ENCODE results near the gene CHGA. TPM values are rescaled to one million over a fixed set of nuclear protein-coding genes. Genes with fewer than 3 reads are reported as not detected.

The CHGA gene
- total and polyA plus RNA-seq, 2 of the 13 experiments (the other 11 are each of a cell fraction or from before 2014, with no cell fraction given): not detected

GRCh38 chr14:92922883-92923743, at the start of gene CHGA (continued):
- TF ChIP-seq PAXIP1 (CRISPR knock-in tag; conservative IDR thresholded peaks at IDR 0.05): no peak
- TF ChIP-seq HNRNPUL1 (IDR thresholded peaks at IDR 0.05; ENCODE audit: low read depth, low read length): no peak
- TF ChIP-seq ZNF605 (CRISPR knock-in tag; IDR thresholded peaks at IDR 0.05): peak; percentile 78; the same call in 1 of the 2 replicates
- TF ChIP-seq ARID2 (CRISPR knock-in tag; IDR thresholded peaks at IDR 0.05; ENCODE audit: borderline replicate concordance): 0 out of 2 replicates have a peak, but pooled peaks have one; percentile 78
- peak; percentile 92 for TF ChIP-seq POGK (CRISPR knock-in tag; conservative IDR thresholded peaks at IDR 0.05)
- no peak for TF ChIP-seq ARID3A (IDR thresholded peaks at IDR 0.05; ENCODE audit: low read depth, low read length)
- peak; percentile 61; the same call in 1 of the 2 replicates for TF ChIP-seq TRAFD1 (CRISPR knock-in tag; IDR thresholded peaks at IDR 0.05; ENCODE audit: borderline replicate concordance)
- TF ChIP-seq RFX3 (CRISPR knock-in tag; IDR thresholded peaks at IDR 0.05): no peak
- no peak for TF ChIP-seq ZNF713 (CRISPR knock-in tag; IDR thresholded peaks at IDR 0.05)
- TF ChIP-seq ZNF124 (CRISPR knock-in tag; IDR thresholded peaks at IDR 0.05): peak; percentile 86
- no peak; the same call in 1 of the 2 replicates for TF ChIP-seq ZNF317 (CRISPR knock-in tag; IDR thresholded peaks at IDR 0.05)
- no peak for TF ChIP-seq EP300 (IDR thresholded peaks at IDR 0.05; ENCODE audit: low read depth in 2 of 2, low read length in 2 of 2)
- no peak for TF ChIP-seq EP300 (CRISPR knock-in tag; IDR thresholded peaks at IDR 0.05; ENCODE audit: borderline replicate concordance)
- peak; percentile 75; the same call in 1 of the 2 replicates for TF ChIP-seq MIXL1 (CRISPR knock-in tag; IDR thresholded peaks at IDR 0.05)
- no peak for TF ChIP-seq NCOR1 (IDR thresholded peaks at IDR 0.05; ENCODE audit: borderline replicate concordance, low read length)
- peak; percentile 42; the same call in 1 of the 2 replicates for TF ChIP-seq ZNF746 (CRISPR knock-in tag; IDR thresholded peaks at IDR 0.05)
- no peak for TF ChIP-seq ADNP (CRISPR knock-in tag; IDR thresholded peaks at IDR 0.05)
- 0 out of 2 replicates have a peak, but pooled peaks have one; percentile 75 for TF ChIP-seq ZNF782 (CRISPR knock-in tag; IDR thresholded peaks at IDR 0.05; ENCODE audit: borderline replicate concordance)
- no peak for TF ChIP-seq U2AF2 (IDR thresholded peaks at IDR 0.05; ENCODE audit: low read depth, low read length)
- TF ChIP-seq ZSCAN12 (CRISPR knock-in tag; IDR thresholded peaks at IDR 0.05): 0 out of 2 replicates have a peak, but pooled peaks have one; percentile 88
